Brain microvascular endothelial cell (primary cell): Measurements from ENCODE around the gene VASN.

ENCODE experiments used
- DNase-seq: peaks from one replicate; pipeline ENCODE4 v3.0.0-alpha.2; 2020
- H3K27ac ChIP-seq: fragments of 250-450 bp; sonication (Bioruptor Pico); 2 replicates; pipeline ENCODE4 v1.5.1; 2020; ENCODE audit warnings: mild to moderate bottlenecking, moderate library complexity
- H3K27me3 ChIP-seq: fragments of 250-450 bp; sonication (Bioruptor Pico); replicated peaks from 2 replicates; pipeline ENCODE4 v1.5.1; 2020; ENCODE audit warnings: mild to moderate bottlenecking
- H3K36me3 ChIP-seq: fragments of 250-450 bp; sonication (Bioruptor Pico); replicated peaks from 2 replicates; pipeline ENCODE4 v1.5.1; 2020; ENCODE audit warnings: mild to moderate bottlenecking
- H3K4me3 ChIP-seq: 2 replicates; pipeline ENCODE4 v1.5.1; 2011; ENCODE audit warnings: low read depth, mild to moderate bottlenecking, control low read depth, low read length, moderate library complexity
- CTCF ChIP-seq: IDR thresholded peaks from 2 replicates; pipeline ENCODE4 v1.5.1; 2011; ENCODE audit warnings: low read depth, mild to moderate bottlenecking, moderate library complexity, low read length, control low read depth, inconsistent platforms; ENCODE audit errors: missing control alignments
- in situ Hi-C: cut with HindIII; loops from 2 replicates; pipeline ENCODE4 v1.10.0; 2017; ENCODE audit warnings: low sequenced_read_pairs, low pct_ligation_motif_present

VASN gene

GRCh38 chr16:4380119-4381063 is 8.7 kb downstream of the VASN start:
- DNase-seq = no peak
- Histone ChIP-seq H3K27ac (no peak overlapping the region), H3K27me3 (no peaks in the 10 kb centered on the region), H3K4me3 (no peak overlapping the region), H3K36me3 (peaks cover 25% of the 10 kb centered on the region)
- TF ChIP-seq CTCF = no peak
- in situ Hi-C loops = no loop called here

GRCh38 chr16:4381072-4381934 is 9.7 kb downstream of the VASN start:
- in situ Hi-C loops = no loop called here
- no peak for DNase-seq
- no peak overlapping the region for H3K27ac ChIP-seq
- no peaks in the 10 kb centered on the region for H3K27me3 ChIP-seq
- peaks cover 25% of the 10 kb centered on the region for H3K36me3 ChIP-seq
- TF ChIP-seq CTCF = no peak
- no peak overlapping the region for H3K4me3 ChIP-seq

GRCh38 chr16:4381935-4382794 is 10.5 kb downstream of the VASN start:
- Histone ChIP-seq H3K36me3 (peaks cover 25% of the 10 kb centered on the region), H3K27ac (no peak overlapping the region), H3K4me3 (no peak overlapping the region), H3K27me3 (no peaks in the 10 kb centered on the region)
- no peak for TF ChIP-seq CTCF
- in situ Hi-C loops = no loop called here
- no peak for DNase-seq

GRCh38 chr16:4382795-4383357 is 11.2 kb downstream of the VASN start:
- Histone ChIP-seq H3K36me3 (peaks cover 25% of the 10 kb centered on the region), H3K27ac (no peak overlapping the region), H3K27me3 (no peaks in the 10 kb centered on the region), H3K4me3 (no peak overlapping the region)
- no peak for DNase-seq
- in situ Hi-C loops = no loop called here
- TF ChIP-seq CTCF = no peak
